ENCODE results near the gene SMAD3. TPM values are rescaled to one million over a fixed set of nuclear protein-coding genes. Genes with fewer than 3 reads are reported as not detected.

Gene SMAD3
- total and polyA plus RNA-seq, 2 of the 4 experiments (the other 2 are of a cell fraction) = 71.0 to 177 TPM

Other genes starting within 250 kb of the SMAD3 start
- 56.7 and 69.7 TPM in 2 replicates for gene AAGAB, start 189.1 kb downstream of the SMAD3 start, total RNA-seq (2012; rRNA removed)
- 21.6 and 26.1 TPM in 2 replicates for gene AAGAB, start 189.1 kb downstream of the SMAD3 start, polyA plus RNA-seq (2012; rRNA removed)
- 2.5 and 2.8 TPM in 2 replicates for gene IQCH, start 189.2 kb downstream of the SMAD3 start, total RNA-seq (2012; rRNA removed)
- gene IQCH, start 189.2 kb downstream of the SMAD3 start, polyA plus RNA-seq (2012; rRNA removed) = 0.42 and 0.60 TPM in 2 replicates